ENCODE measurements around the gene STING1. TPM values are rescaled to one million over a fixed set of nuclear protein-coding genes. Genes with fewer than 3 reads are reported as not detected.
A peak's percentile ranks its signal among the peaks of the same experiment; 100 is the strongest.

The STING1 gene
- total RNA-seq, 1 experiment from 2014 or later = 1.6 TPM

GRCh38 chr5:139475865-139476617 lies 6.5 kb downstream of the STING1 start (continued):
- TF ChIP-seq ZNF396 (CRISPR knock-in tag; IDR thresholded peaks at IDR 0.05; ENCODE audit: borderline replicate concordance) = no peak

- POLR2A ChIA-PET = interaction anchor here (0.6 kb wide), 1 partner anchor 880 kb away, joined by 3 read pairs; no protein-coding TSS in a partner anchor
- TF ChIP-seq GRHL2 (CRISPR knock-in tag; IDR thresholded peaks at IDR 0.05; ENCODE audit: insufficient replicate concordance, severe bottlenecking) (no peak), ZNF423 (CRISPR knock-in tag; IDR thresholded peaks at IDR 0.05) (no peak), GTF2I (CRISPR knock-in tag; conservative IDR thresholded peaks at IDR 0.05) (no peak), ZNF425 (CRISPR knock-in tag; conservative IDR thresholded peaks at IDR 0.05) (no peak), ATF2 (CRISPR knock-in tag; IDR thresholded peaks at IDR 0.05; ENCODE audit: borderline replicate concordance, low read depth) (no peak), ZNF263 (CRISPR knock-in tag; IDR thresholded peaks at IDR 0.05; ENCODE audit: low read depth) (no peak), TCF7 (CRISPR knock-in tag; IDR thresholded peaks at IDR 0.05; ENCODE audit: low read depth) (no peak), EMX1 (CRISPR knock-in tag; IDR thresholded peaks at IDR 0.05) (no peak)
- Mint-ChIP-seq H3K9me3 (no peaks in the 10 kb centered on the region), H3K4me3 (no peak overlapping the region), H3K4me1 (peaks cover 29% of the 10 kb centered on the region), H3K27me3 (ENCODE audit: low read depth) (peaks cover 4% of the 10 kb centered on the region; the same call in 1 of the 2 replicates), H3K27ac (0 out of 2 replicates have a peak overlapping the region, but pooled peaks have one; percentile 4), H3K36me3 (no peaks in the 10 kb centered on the region)
- ATAC-seq (no peak), DNase-seq (ENCODE audit: low spot score) (no peak)
- CTCF ChIA-PET = no interaction called here
Observed at GRCh38 chr5:139474890-139475791, 7.4 kb downstream of the STING1 start.

- ChIA-PET CTCF (interaction anchor here (0.8 to 2.0 kb wide), 7 partner anchors 9 to 101 kb away, joined by 3 to 6 read pairs (median 3); partner anchors contain the start of genes DNAJC18, ECSCR and STING1), POLR2A (interaction anchor here (1.2 to 1.5 kb wide), 2 partner anchors 8 to 34 kb away, joined by 3 to 7 read pairs; partner anchors contain the start of gene DNAJC18)
- Mint-ChIP-seq H3K27ac (peak overlapping the region; percentile 60), H3K9me3 (no peaks in the 10 kb centered on the region), H3K4me3 (no peak overlapping the region), H3K27me3 (ENCODE audit: low read depth) (peaks cover 4% of the 10 kb centered on the region; the same call in 1 of the 2 replicates), H3K36me3 (no peaks in the 10 kb centered on the region), H3K4me1 (peaks cover 30% of the 10 kb centered on the region)
- ATAC-seq (peak; percentile 4; the same call in 1 of the 2 replicates), DNase-seq (ENCODE audit: low spot score) (no peak)
- TF ChIP-seq ZNF423 (CRISPR knock-in tag; IDR thresholded peaks at IDR 0.05) (0 out of 2 replicates have a peak, but pooled peaks have one; percentile 7), AFF4 (CRISPR knock-in tag; IDR thresholded peaks at IDR 0.05; ENCODE audit: borderline replicate concordance) (no peak)
Observed at GRCh38 chr5:139473565-139473964, 9.0 kb downstream of the STING1 start.
